HEK293 (cell line): ENCODE results near the gene FSTL3.
A peak's percentile ranks its signal among the peaks of the same experiment; 100 is the strongest.
"Not testable (repeated sequence)": the region's sequence is repeated elsewhere in the genome, so short reads cannot be mapped to it uniquely, and the experiment has no call there.

Experiments used
- CTCF ChIA-PET: fragments of 350-600 bp; formaldehyde crosslinking; extraction: SDS; loops from one replicate; lab custom pipeline; 2021; ENCODE audit warnings: antibody characterized with exemption; lab: Yijun Ruan, JAX
- POLR2A ChIA-PET: fragments of 300-600 bp; formaldehyde crosslinking; extraction: SDS; loops from one replicate; lab custom pipeline; 2020; ENCODE audit warnings: antibody characterized with exemption, inconsistent platforms; lab: Yijun Ruan, JAX
- H3K27ac ChIP-seq: fragments of 200-500 bp; sonication (Bioruptor generic); 2 replicates; pipeline ENCODE4 v1.5.1; 2014; ENCODE audit warnings: low read depth, low read length, control low read depth, inconsistent platforms; ENCODE audit errors: extremely low read depth
- H3K36me3 ChIP-seq, 2 experiments: fragments of 200-500 bp in 1 of 2; sonication (Bioruptor generic) in 1 of 2; 1 replicate in 1 of 2; 2 replicates in 1 of 2; pipeline ENCODE4 v1.5.1; 2014 to 2017; ENCODE audit warnings: inconsistent platforms in 2 of 2, low read length in 2 of 2; ENCODE audit not compliant: control insufficient read depth in 2 of 2, insufficient read depth in 1 of 2
- H3K4me1 ChIP-seq: fragments of 200-500 bp; sonication (Bioruptor generic); 2 replicates; pipeline ENCODE4 v1.5.1; 2014; ENCODE audit warnings: mild to moderate bottlenecking, low read length, inconsistent platforms; ENCODE audit not compliant: control insufficient read depth, insufficient read depth
- H3K4me3 ChIP-seq: 2 replicates; pipeline ENCODE4 v1.5.1; 2011; ENCODE audit warnings: low read depth, mild to moderate bottlenecking, control low read depth, low read length, moderate library complexity
- H3K9me3 ChIP-seq: fragments of 200-500 bp; sonication (Bioruptor generic); 2 replicates; pipeline ENCODE4 v1.5.1; 2014; ENCODE audit warnings: low read depth, low read length, inconsistent platforms; ENCODE audit not compliant: control insufficient read depth, insufficient read depth
- BCL11A ChIP-seq: fragments of 450-650 bp; formaldehyde crosslinking; IDR thresholded peaks from 2 replicates; pipeline ENCODE4 v1.5.1; 2016; ENCODE audit warnings: low read depth, missing biosample characterization, missing genetic modification characterization
- BCL11B ChIP-seq: fragments of 450-650 bp; formaldehyde crosslinking; IDR thresholded peaks from 2 replicates; pipeline ENCODE4 v1.5.1; 2016; ENCODE audit warnings: low read depth, missing biosample characterization, missing genetic modification characterization
- SP2 ChIP-seq: fragments of 450-650 bp; formaldehyde crosslinking; IDR thresholded peaks from 2 replicates; pipeline ENCODE4 v1.5.1; 2016; ENCODE audit warnings: missing biosample characterization, missing genetic modification characterization
- ZBTB7A ChIP-seq: fragments of 450-650 bp; formaldehyde crosslinking; IDR thresholded peaks from 2 replicates; pipeline ENCODE4 v1.5.1; 2016; ENCODE audit warnings: low read depth, missing biosample characterization, missing genetic modification characterization
- ZFP69B ChIP-seq: fragments of 450-650 bp; formaldehyde crosslinking; IDR thresholded peaks from 2 replicates; pipeline ENCODE4 v1.5.1; 2016; ENCODE audit warnings: missing biosample characterization, missing genetic modification characterization
- ZNF341 ChIP-seq: fragments of 450-650 bp; formaldehyde crosslinking; IDR thresholded peaks from 2 replicates; pipeline ENCODE4; 2016; ENCODE audit warnings: low read depth, missing biosample characterization, missing genetic modification characterization
- ZNF692 ChIP-seq: fragments of 450-650 bp; formaldehyde crosslinking; IDR thresholded peaks from 2 replicates; pipeline ENCODE4 v1.5.1; 2016; ENCODE audit warnings: missing biosample characterization, missing genetic modification characterization
- ZNF785 ChIP-seq: fragments of 450-650 bp; formaldehyde crosslinking; IDR thresholded peaks from 2 replicates; pipeline ENCODE4 v1.5.1; 2016; ENCODE audit warnings: missing biosample characterization, missing genetic modification characterization
- TF ChIP-seq, protein P1 (sequence below): sonication (generic); formaldehyde crosslinking; IDR thresholded peaks from 2 replicates; pipeline ENCODE4 v1.8.1; 2022; ENCODE audit warnings: mild to moderate bottlenecking, moderate library complexity, missing genetic modification reagents

The FSTL3 gene

DNA sequence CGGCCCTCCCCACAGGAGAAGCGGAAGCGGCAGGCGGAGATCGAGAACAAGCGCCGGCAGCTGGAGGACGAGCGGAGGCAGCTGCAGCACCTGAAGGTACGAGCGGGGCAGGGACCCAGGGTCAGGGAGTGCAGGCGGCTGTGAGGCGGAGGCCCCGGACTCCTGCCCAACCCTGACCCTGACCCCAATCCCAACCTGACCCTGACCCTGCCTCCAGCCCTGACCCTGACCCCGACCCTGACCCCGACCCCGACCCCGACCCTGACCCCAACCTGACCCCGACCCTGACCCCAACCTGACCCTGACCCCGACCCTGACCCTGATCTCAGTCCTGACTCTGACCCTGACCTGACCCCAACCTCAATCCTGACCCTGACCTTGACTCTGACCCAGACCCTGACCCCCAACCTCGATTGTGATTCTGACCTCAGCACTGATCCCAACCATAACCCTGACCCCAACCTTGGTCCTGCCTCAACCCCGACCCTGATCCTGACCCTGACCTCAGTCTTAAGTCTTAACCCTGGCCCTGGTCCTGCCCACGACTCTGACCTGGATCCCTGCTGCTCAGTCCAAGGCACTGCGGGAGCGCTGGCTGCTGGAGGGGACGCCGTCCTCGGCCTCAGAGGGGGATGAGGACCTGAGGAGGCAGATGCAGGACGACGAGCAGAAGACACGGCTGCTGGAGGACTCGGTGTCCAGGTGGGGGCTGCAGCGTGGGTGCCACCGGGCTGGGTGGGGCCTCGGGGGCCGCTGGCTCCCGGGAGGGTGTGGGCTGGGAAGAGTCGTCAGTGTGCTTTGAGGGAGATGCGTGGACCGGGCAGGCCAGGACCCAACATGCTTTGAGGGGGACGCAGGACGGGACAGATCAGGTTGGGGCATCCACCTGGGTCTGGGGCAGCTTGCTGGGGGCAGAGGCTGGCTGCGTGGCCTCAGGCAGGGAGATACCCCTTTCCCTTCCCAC lies 51.1 kb downstream of the FSTL3 start:
- Histone ChIP-seq H3K4me1 (no peaks in the 10 kb centered on the region), H3K4me3 (no peak overlapping the region), H3K27ac (no peak overlapping the region), H3K36me3 (peaks cover 0 to 26% of the 10 kb centered on the region in 2 experiments; a peak in 2 of 3 replicates), H3K9me3 (no peaks in the 10 kb centered on the region)
- ChIA-PET CTCF (no interaction called here), POLR2A (interaction anchor here (1.1 kb wide), 1 partner anchor 19 kb away, joined by 3 read pairs; the partner anchor contains the start of gene PALM)
- TF ChIP-seq ZNF785 (tag by site-specific recombination) = no peak
- TF ChIP-seq BCL11A (tag by site-specific recombination) = peak; percentile 100
- TF ChIP-seq ZBTB7A (tag by site-specific recombination) = peak; percentile 43; the same call in 1 of the 2 replicates
- peak; percentile 100 for TF ChIP-seq BCL11B

DNA sequence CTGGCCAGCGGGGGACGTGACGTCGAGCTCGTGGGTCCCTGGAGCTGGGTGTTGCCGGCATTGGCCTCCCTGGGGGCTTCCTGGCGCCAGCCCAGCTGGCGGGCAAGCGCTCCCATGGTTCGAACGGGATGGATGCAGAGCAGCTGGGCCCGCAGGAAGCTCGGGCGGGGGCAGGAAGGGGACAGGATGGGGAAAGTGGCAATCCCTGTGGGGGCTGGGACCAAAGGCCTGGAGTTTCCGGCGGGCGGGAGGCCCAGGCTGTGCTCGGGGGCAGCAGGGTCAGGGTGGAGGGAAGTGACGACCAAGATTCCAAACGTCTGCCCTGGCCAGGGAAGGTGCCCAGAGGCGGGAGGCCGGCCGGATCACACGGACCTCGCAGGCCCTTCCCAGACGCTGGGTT lies 51.8 kb downstream of the FSTL3 start:
- CTCF ChIA-PET = interaction anchor here (0.6 kb wide), 1 partner anchor 55 kb away, joined by 4 read pairs; no protein-coding TSS in a partner anchor
- no peaks in the 10 kb centered on the region for H3K4me1 ChIP-seq

GRCh38 chr19:729564-729963 lies 53.4 kb downstream of the FSTL3 start:
- H3K4me1 ChIP-seq, H3K9me3 ChIP-seq, H3K27ac ChIP-seq, CTCF ChIA-PET, H3K4me3 ChIP-seq: not testable (repeated sequence)
- POLR2A ChIA-PET = interaction anchor here (0.7 kb wide), 1 partner anchor 49 kb away, joined by 6 read pairs; no protein-coding TSS in a partner anchor
- H3K36me3 ChIP-seq = peaks cover 0 to 35% of the 10 kb centered on the region in 2 experiments; a peak in 2 of 3 replicates

More for the DNA sequence above, 51.8 kb downstream of the FSTL3 start:
- no peak overlapping the region for H3K4me3 ChIP-seq
- peaks cover 0 to 27% of the 10 kb centered on the region in 2 experiments; a peak in 2 of 3 replicates for H3K36me3 ChIP-seq
- no peaks in the 10 kb centered on the region for H3K9me3 ChIP-seq
- H3K27ac ChIP-seq = no peak overlapping the region
- TF ChIP-seq, protein P1, sequence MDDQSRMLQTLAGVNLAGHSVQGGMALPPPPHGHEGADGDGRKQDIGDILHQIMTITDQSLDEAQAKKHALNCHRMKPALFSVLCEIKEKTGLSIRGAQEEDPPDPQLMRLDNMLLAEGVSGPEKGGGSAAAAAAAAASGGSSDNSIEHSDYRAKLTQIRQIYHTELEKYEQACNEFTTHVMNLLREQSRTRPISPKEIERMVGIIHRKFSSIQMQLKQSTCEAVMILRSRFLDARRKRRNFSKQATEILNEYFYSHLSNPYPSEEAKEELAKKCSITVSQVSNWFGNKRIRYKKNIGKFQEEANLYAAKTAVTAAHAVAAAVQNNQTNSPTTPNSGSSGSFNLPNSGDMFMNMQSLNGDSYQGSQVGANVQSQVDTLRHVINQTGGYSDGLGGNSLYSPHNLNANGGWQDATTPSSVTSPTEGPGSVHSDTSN (CRISPR knock-in tag) = no peak
- 0 out of 2 replicates have a peak, but pooled peaks have one; percentile 5 for TF ChIP-seq SP2 (tag by site-specific recombination)
- POLR2A ChIA-PET = interaction anchor here (1.1 kb wide), 1 partner anchor 20 kb away, joined by 3 read pairs; the partner anchor contains the start of gene PALM

- CTCF ChIA-PET = interaction anchor here (0.6 to 0.9 kb wide), 2 partner anchors 51 to 66 kb away, joined by 3 read pairs; no protein-coding TSS in a partner anchor
- H3K4me1 ChIP-seq = no peaks in the 10 kb centered on the region
- POLR2A ChIA-PET = interaction anchor here (0.7 kb wide), 1 partner anchor 50 kb away, joined by 6 read pairs; no protein-coding TSS in a partner anchor
Observed at GRCh38 chr19:729965-730668, 53.9 kb downstream of the FSTL3 start.

More at GRCh38 chr19:729965-730668, 53.9 kb downstream of the FSTL3 start:
- Histone ChIP-seq H3K27ac (no peak overlapping the region), H3K36me3 (peaks cover 0 to 37% of the 10 kb centered on the region in 2 experiments; a peak in 2 of 3 replicates), H3K4me3 (no peak overlapping the region), H3K9me3 (no peaks in the 10 kb centered on the region)
- TF ChIP-seq ZNF341 (tag by site-specific recombination) (no peak), ZFP69B (tag by site-specific recombination) (0 out of 2 replicates have a peak, but pooled peaks have one; percentile 26), ZNF692 (tag by site-specific recombination) (peak; percentile 58)
